PC-9 (cell line): ENCODE measurements around the gene ARX.

Experiments used
- EZH2 ChIP-seq: fragments of 200-600 bp; sonication (generic); IDR thresholded peaks from 2 replicates; pipeline ENCODE4 v1.8.0; 2017; ENCODE audit warnings: antibody characterized with exemption, low read depth
- TF ChIP-seq, protein P1 (sequence below): fragments of 200-600 bp; sonication (generic); conservative IDR thresholded peaks from 2 replicates; pipeline ENCODE4 v1.6.1; 2017; ENCODE audit warnings: mixed run types, antibody characterized with exemption, mild to moderate bottlenecking, moderate library complexity

DNA sequence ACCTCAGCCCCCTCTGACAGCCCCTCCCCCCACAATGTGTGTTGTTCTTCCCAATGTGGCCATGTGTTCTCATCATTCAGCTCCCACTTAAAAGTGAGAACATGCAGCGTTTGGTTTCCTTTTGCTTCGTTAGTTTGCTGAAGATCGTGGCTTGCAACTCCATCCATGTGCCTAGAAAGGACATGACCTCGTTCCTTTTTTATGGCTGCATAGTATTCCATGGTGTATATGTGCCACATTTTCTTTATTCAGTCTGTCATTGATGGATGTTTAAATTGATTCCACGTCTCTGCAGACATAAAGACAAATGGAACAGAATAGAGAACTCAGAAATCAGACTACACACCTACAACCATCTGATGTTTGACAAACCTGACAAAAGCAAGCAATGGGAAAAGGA is 46.0 kb downstream of the ARX start:
- no peak for TF ChIP-seq EZH2
- TF ChIP-seq, protein P1, sequence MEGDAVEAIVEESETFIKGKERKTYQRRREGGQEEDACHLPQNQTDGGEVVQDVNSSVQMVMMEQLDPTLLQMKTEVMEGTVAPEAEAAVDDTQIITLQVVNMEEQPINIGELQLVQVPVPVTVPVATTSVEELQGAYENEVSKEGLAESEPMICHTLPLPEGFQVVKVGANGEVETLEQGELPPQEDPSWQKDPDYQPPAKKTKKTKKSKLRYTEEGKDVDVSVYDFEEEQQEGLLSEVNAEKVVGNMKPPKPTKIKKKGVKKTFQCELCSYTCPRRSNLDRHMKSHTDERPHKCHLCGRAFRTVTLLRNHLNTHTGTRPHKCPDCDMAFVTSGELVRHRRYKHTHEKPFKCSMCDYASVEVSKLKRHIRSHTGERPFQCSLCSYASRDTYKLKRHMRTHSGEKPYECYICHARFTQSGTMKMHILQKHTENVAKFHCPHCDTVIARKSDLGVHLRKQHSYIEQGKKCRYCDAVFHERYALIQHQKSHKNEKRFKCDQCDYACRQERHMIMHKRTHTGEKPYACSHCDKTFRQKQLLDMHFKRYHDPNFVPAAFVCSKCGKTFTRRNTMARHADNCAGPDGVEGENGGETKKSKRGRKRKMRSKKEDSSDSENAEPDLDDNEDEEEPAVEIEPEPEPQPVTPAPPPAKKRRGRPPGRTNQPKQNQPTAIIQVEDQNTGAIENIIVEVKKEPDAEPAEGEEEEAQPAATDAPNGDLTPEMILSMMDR, result no peak
